A673 (cell line): ENCODE measurements around the gene ZDHHC4.

Experiments used
- EZH2 ChIP-seq: fragments of 200-600 bp; sonication (generic); IDR thresholded peaks from 2 replicates; pipeline ENCODE4 v1.6.1; 2017; ENCODE audit warnings: borderline replicate concordance, low read depth, mild to moderate bottlenecking, mixed read lengths, antibody characterized with exemption, low read length; ENCODE audit not compliant: poor library complexity, severe bottlenecking
- TF ChIP-seq, protein P1 (sequence below): fragments of 300-800, 200-600 bp; sonication (generic); conservative IDR thresholded peaks from 2 replicates; pipeline ENCODE4 v1.5.1; 2017; ENCODE audit warnings: low read depth, mild to moderate bottlenecking, antibody characterized with exemption, low read length, moderate library complexity, mixed read lengths

DNA sequence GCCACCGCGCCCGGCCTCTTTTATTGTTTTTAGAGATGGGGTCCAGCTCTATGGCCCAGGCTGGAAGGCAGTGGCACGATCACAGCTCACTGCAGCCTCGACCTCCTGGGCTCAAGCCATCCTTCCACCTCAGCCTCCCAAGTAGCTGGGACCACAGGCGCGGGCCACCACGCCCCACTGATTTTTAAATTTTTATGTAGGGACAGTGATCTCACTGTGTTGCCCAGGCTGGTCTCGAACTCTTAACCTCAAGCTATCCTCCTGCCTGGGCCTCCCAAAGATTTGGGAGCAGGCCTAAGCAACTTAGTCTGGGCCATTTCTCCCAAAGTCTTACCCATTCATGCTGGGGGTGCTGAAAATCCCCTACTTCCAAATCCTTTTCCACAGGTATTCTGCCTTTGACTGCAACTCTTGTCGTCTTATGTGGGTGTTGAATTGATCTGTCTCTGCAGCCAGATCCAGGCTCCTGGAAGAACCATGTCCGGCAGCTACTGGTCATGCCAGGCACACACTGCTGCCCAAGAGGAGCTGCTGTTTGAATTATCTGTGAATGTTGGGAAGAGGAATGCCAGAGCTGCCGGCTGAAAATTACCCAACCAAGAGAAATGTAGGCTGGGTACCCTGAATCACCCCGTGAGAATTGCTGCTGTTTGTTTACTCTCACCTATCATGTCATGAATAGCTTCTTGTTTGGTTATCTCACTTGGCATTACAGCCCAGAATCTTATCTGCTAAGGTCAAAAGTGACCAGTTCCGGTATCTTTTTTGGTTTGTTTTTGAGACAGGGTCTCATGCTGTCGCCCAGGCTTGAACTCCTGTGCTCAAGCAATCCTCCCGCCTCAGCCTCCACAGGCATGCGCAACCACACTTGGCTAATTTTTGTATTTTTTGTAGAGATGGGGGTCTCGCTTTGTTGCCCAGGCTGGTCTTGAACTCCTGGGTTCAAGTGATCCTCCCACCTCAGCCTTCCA is 1.1 kb downstream of the ZDHHC4 start:
- TF ChIP-seq, protein P1, sequence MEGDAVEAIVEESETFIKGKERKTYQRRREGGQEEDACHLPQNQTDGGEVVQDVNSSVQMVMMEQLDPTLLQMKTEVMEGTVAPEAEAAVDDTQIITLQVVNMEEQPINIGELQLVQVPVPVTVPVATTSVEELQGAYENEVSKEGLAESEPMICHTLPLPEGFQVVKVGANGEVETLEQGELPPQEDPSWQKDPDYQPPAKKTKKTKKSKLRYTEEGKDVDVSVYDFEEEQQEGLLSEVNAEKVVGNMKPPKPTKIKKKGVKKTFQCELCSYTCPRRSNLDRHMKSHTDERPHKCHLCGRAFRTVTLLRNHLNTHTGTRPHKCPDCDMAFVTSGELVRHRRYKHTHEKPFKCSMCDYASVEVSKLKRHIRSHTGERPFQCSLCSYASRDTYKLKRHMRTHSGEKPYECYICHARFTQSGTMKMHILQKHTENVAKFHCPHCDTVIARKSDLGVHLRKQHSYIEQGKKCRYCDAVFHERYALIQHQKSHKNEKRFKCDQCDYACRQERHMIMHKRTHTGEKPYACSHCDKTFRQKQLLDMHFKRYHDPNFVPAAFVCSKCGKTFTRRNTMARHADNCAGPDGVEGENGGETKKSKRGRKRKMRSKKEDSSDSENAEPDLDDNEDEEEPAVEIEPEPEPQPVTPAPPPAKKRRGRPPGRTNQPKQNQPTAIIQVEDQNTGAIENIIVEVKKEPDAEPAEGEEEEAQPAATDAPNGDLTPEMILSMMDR: no peak
- no peak for TF ChIP-seq EZH2
